ENCODE measurements around the gene DFFB. TPM values are rescaled to one million over a fixed set of nuclear protein-coding genes. Genes with fewer than 3 reads are reported as not detected.

DFFB gene
- total RNA-seq, 3 donors from 2014 or later (not counting 1 experiment from before 2014, with no cell fraction given) = 18.3 to 27.8 (median 18.5) TPM

- intact Hi-C loops (cut with micrococcal nuclease) = no loop called here
- DNase-seq = no peak
- no peak overlapping the region for H3K27ac Mint-ChIP-seq
Observed at GRCh38 chr1:3863231-3863935, 6.1 kb downstream of the DFFB start.

GRCh38 chr1:3864884-3865283, 7.6 kb downstream of the DFFB start:
- no peak overlapping the region for H3K27ac ChIP-seq (ENCODE audit: low read length)
- intact Hi-C loops (cut with micrococcal nuclease) = no loop called here
- ATAC-seq (no peak), DNase-seq (no peak)
- no peaks in the 10 kb centered on the region for H3K4me1 ChIP-seq (ENCODE audit: control insufficient read depth, insufficient read depth, low read length)
- no peak overlapping the region for H3K4me3 ChIP-seq (ENCODE audit: low read length)
- no peak for TF ChIP-seq CTCF (IDR thresholded peaks at IDR 0.05)
- H3K9me3 ChIP-seq (ENCODE audit: control insufficient read depth, insufficient read depth, low read length) = no peaks in the 10 kb centered on the region
- Mint-ChIP-seq H3K27ac (peak overlapping the region in 1 of 2 donors; percentile 17), H3K9me3 (no peaks in the 10 kb centered on the region), H3K4me1 (peaks cover 10 to 19% of the 10 kb centered on the region in 2 donors), H3K27me3 (ENCODE audit: low read depth in 2 of 2) (no peaks in the 10 kb centered on the region), H3K4me3 (no peak overlapping the region), H3K36me3 (no peaks in the 10 kb centered on the region)
- peaks cover 16% of the 10 kb centered on the region for H3K36me3 ChIP-seq (ENCODE audit: control insufficient read depth, insufficient read depth, low read length)
- no peaks in the 10 kb centered on the region for H3K27me3 ChIP-seq (ENCODE audit: control insufficient read depth, insufficient read depth, low read length)
- WGBS (ENCODE audit: insufficient coverage) = 82% methylated on average over 5 of the region's 6 CpGs

More at GRCh38 chr1:3863231-3863935, 6.1 kb downstream of the DFFB start:
- Mint-ChIP-seq H3K4me1 (peaks cover 13 to 14% of the 10 kb centered on the region in 2 donors), H3K4me3 (no peak overlapping the region), H3K36me3 (no peaks in the 10 kb centered on the region), H3K9me3 (no peaks in the 10 kb centered on the region), H3K27me3 (ENCODE audit: low read depth in 2 of 2) (no peaks in the 10 kb centered on the region)
- no peak for TF ChIP-seq CTCF (IDR thresholded peaks at IDR 0.05)
- peaks cover 4% of the 10 kb centered on the region for H3K4me1 ChIP-seq (ENCODE audit: control insufficient read depth, insufficient read depth, low read length)
- H3K9me3 ChIP-seq (ENCODE audit: control insufficient read depth, insufficient read depth, low read length) = no peaks in the 10 kb centered on the region
- WGBS (ENCODE audit: insufficient coverage) = 83% methylated on average over 12 of the region's 12 CpGs
- ATAC-seq = no peak
- peaks cover 9% of the 10 kb centered on the region for H3K36me3 ChIP-seq (ENCODE audit: control insufficient read depth, insufficient read depth, low read length)
- no peak overlapping the region for H3K4me3 ChIP-seq (ENCODE audit: low read length)
- no peaks in the 10 kb centered on the region for H3K27me3 ChIP-seq (ENCODE audit: control insufficient read depth, insufficient read depth, low read length)
- no peak overlapping the region for H3K27ac ChIP-seq (ENCODE audit: low read length)

- no peak overlapping the region for H3K27ac ChIP-seq (ENCODE audit: low read length)
- Mint-ChIP-seq H3K4me3 (no peak overlapping the region), H3K36me3 (no peaks in the 10 kb centered on the region), H3K9me3 (no peaks in the 10 kb centered on the region), H3K4me1 (peaks cover 8 to 19% of the 10 kb centered on the region in 2 donors), H3K27me3 (ENCODE audit: low read depth in 2 of 2) (no peaks in the 10 kb centered on the region), H3K27ac (no peak overlapping the region)
- WGBS (ENCODE audit: insufficient coverage) = 91% methylated on average over 18 of the region's 18 CpGs
- H3K9me3 ChIP-seq (ENCODE audit: control insufficient read depth, insufficient read depth, low read length) = no peaks in the 10 kb centered on the region
- no peak overlapping the region for H3K4me3 ChIP-seq (ENCODE audit: low read length)
- no peaks in the 10 kb centered on the region for H3K27me3 ChIP-seq (ENCODE audit: control insufficient read depth, insufficient read depth, low read length)
- no peak for ATAC-seq
- no peak for DNase-seq
- no peaks in the 10 kb centered on the region for H3K4me1 ChIP-seq (ENCODE audit: control insufficient read depth, insufficient read depth, low read length)
- peaks cover 23% of the 10 kb centered on the region for H3K36me3 ChIP-seq (ENCODE audit: control insufficient read depth, insufficient read depth, low read length)
- TF ChIP-seq CTCF (IDR thresholded peaks at IDR 0.05) = no peak
- intact Hi-C loops (cut with micrococcal nuclease) = no loop called here
Observed at GRCh38 chr1:3865606-3866160, 8.4 kb downstream of the DFFB start.

Measured in natural killer cell (primary cell).